ENCODE data around the gene ACR. TPM values are rescaled to one million over a fixed set of nuclear protein-coding genes. Genes with fewer than 3 reads are reported as not detected.
"Not testable (repeated sequence)": the region's sequence is repeated elsewhere in the genome, so short reads cannot be mapped to it uniquely, and the experiment has no call there.

ACR gene
- total and polyA plus RNA-seq, 2 of the 8 experiments (the other 6 are each of a cell fraction or from before 2014, with no cell fraction given) = 0.56 TPM; not detected in 1

DNA sequence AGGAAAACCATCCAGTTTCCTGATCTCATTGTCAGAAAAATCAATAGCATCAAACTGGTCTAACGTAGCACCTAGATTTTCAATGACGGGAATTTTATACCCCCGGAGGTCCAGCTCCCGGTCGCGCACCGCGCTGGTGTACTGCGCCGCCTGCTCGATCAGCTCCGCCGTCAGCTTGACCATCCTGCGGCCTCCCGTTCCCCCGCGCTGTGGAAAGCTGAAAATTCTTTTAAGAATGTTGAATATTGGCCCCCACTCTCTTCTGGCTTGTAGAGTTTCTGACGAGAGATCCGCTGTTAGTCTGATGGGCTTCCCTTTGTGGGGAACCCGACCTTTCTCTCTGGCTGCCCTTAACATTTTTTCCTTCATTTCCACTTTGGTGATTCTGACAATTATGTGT, 17.2 kb downstream of the ACR start:
- H3K27ac ChIP-seq (ENCODE audit: low read depth, low read length); FAIRE-seq; H4K5ac ChIP-seq (ENCODE audit: insufficient read length, low read depth, low read length); H3K4me3 ChIP-seq (ENCODE audit: extremely low read depth in 1 of 4, insufficient read depth in 2 of 4, low read depth in 3 of 4, low read length in 4 of 4); H2BK20ac ChIP-seq (ENCODE audit: low read length); H3K9ac ChIP-seq (replicated peaks in 1 of 4; ENCODE audit: extremely low read depth in 1 of 4, low read depth in 3 of 4, low read length in 3 of 4); H3K18ac ChIP-seq (ENCODE audit: extremely low read depth, low read length); H2BK5ac ChIP-seq (ENCODE audit: low read depth, low read length); H3K4me2 ChIP-seq (ENCODE audit: insufficient read depth in 1 of 2, low read depth in 2 of 2, low read length in 2 of 2); H3K56ac ChIP-seq (replicated peaks; ENCODE audit: insufficient read length, low read depth, low read length); H2AK5ac ChIP-seq (ENCODE audit: low read depth, low read length); H2BK15ac ChIP-seq (ENCODE audit: low read length); H4K91ac ChIP-seq (replicated peaks; ENCODE audit: insufficient read length, low read length); DNase-seq (ENCODE audit: low read depth in 1 of 2, low spot score in 2 of 2); H3K79me2 ChIP-seq (ENCODE audit: control insufficient read depth in 1 of 2, insufficient read depth in 2 of 2, low read length in 2 of 2); H3K23ac ChIP-seq (ENCODE audit: insufficient read length); POLR2A ChIA-PET (ENCODE audit: partially characterized antibody); H3K23me2 ChIP-seq (ENCODE audit: low read depth, low read length); H3K79me1 ChIP-seq (ENCODE audit: low read depth, low read length); H4K8ac ChIP-seq (ENCODE audit: extremely low read depth, insufficient read depth, low read length); H2BK120ac ChIP-seq (replicated peaks; ENCODE audit: low read depth, low read length); H2AFZ ChIP-seq (ENCODE audit: low read length); H3K9me3 ChIP-seq (ENCODE audit: insufficient read depth in 2 of 2, low read depth in 1 of 2, low read length in 1 of 2); H3K4ac ChIP-seq (replicated peaks; ENCODE audit: insufficient read length, low read depth, low read length); H3K36me3 ChIP-seq (ENCODE audit: control insufficient read depth in 2 of 4, insufficient read depth in 4 of 4, low read length in 3 of 4); CTCF ChIA-PET (ENCODE audit: partially characterized antibody); H3K14ac ChIP-seq (ENCODE audit: insufficient read length); H2BK12ac ChIP-seq (ENCODE audit: low read depth, low read length); H3K4me1 ChIP-seq (replicated peaks in 1 of 4; ENCODE audit: control insufficient read depth in 3 of 4, insufficient read depth in 4 of 4, low read length in 3 of 4); H4K20me1 ChIP-seq (replicated peaks in 1 of 2; ENCODE audit: control insufficient read depth in 1 of 2, insufficient read depth in 2 of 2, low read length in 2 of 2): not testable (repeated sequence)
- 93% methylated on average over 20 of the region's 20 CpGs; no CpG with 5 or more reads in 1 of the 2 experiments for WGBS, 2 experiments (ENCODE audit: extremely low coverage in 1 of 2, insufficient coverage in 1 of 2, insufficient read length in 1 of 2, insufficient replicate concordance in 2 of 2, low coverage in 1 of 2, low lambda C conversion rate in 2 of 2, missing lambda C conversion rate in 1 of 2)
- peaks cover 9 to 28% (median 22%) of the 10 kb centered on the region in 4 experiments for H3K27me3 ChIP-seq (replicated peaks in 1 of 4; ENCODE audit: control insufficient read depth in 3 of 4, extremely low read depth in 1 of 4, insufficient read depth in 3 of 4, low read length in 3 of 4)

DNA sequence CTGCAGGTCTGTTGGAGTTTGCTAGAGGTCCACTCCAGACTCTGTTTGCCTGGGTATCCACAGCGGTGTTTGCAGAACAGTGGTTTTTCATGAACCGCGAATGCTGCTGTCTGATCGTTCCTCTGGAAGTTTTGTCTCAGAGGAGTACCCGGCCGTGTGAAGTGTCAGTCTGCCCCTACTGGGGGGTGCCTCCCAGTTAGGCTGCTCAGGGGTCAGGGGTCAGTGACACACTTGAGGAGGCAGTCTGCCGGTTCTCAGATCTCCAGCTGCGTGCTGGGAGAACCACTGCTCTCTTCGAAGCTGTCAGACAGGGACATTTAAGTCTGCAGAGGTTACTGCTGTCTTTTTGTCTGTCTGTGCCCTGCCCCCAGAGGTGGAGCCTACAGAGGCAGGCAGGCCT, 18.4 kb downstream of the ACR start:
- not testable (repeated sequence) for FAIRE-seq
- 24% methylated on average over 6 of the region's 9 CpGs; no CpG with 5 or more reads in 1 of the 2 experiments for WGBS, 2 experiments (ENCODE audit: extremely low coverage in 1 of 2, insufficient coverage in 1 of 2, insufficient read length in 1 of 2, insufficient replicate concordance in 2 of 2, low coverage in 1 of 2, low lambda C conversion rate in 2 of 2, missing lambda C conversion rate in 1 of 2)
- H3K4me3 ChIP-seq (ENCODE audit: extremely low read depth in 1 of 4, insufficient read depth in 2 of 4, low read depth in 3 of 4, low read length in 4 of 4) = peak overlapping the region in 2 of 4 experiments; percentile 47 to 58; a peak in 2 of 8 replicates

More for the DNA sequence above, 18.4 kb downstream of the ACR start:
- H2BK20ac ChIP-seq (ENCODE audit: low read length); H3K9me3 ChIP-seq (ENCODE audit: insufficient read depth in 2 of 2, low read depth in 1 of 2, low read length in 1 of 2); H3K79me2 ChIP-seq (ENCODE audit: control insufficient read depth in 1 of 2, insufficient read depth in 2 of 2, low read length in 2 of 2); H3K14ac ChIP-seq (ENCODE audit: insufficient read length); CTCF ChIA-PET (ENCODE audit: partially characterized antibody); H3K36me3 ChIP-seq (ENCODE audit: control insufficient read depth in 2 of 4, insufficient read depth in 4 of 4, low read length in 3 of 4); H3K9ac ChIP-seq (replicated peaks in 1 of 4; ENCODE audit: extremely low read depth in 1 of 4, low read depth in 3 of 4, low read length in 3 of 4); H2AK5ac ChIP-seq (ENCODE audit: low read depth, low read length); H3K23ac ChIP-seq (ENCODE audit: insufficient read length); H3K23me2 ChIP-seq (ENCODE audit: low read depth, low read length); H4K20me1 ChIP-seq (replicated peaks in 1 of 2; ENCODE audit: control insufficient read depth in 1 of 2, insufficient read depth in 2 of 2, low read length in 2 of 2); H4K8ac ChIP-seq (ENCODE audit: extremely low read depth, insufficient read depth, low read length); H3K4me1 ChIP-seq (replicated peaks in 1 of 4; ENCODE audit: control insufficient read depth in 3 of 4, insufficient read depth in 4 of 4, low read length in 3 of 4); H2BK12ac ChIP-seq (ENCODE audit: low read depth, low read length); H2BK5ac ChIP-seq (ENCODE audit: low read depth, low read length); DNase-seq (ENCODE audit: low read depth in 1 of 2, low spot score in 2 of 2); POLR2A ChIA-PET (ENCODE audit: partially characterized antibody); H3K4ac ChIP-seq (replicated peaks; ENCODE audit: insufficient read length, low read depth, low read length); H2BK15ac ChIP-seq (ENCODE audit: low read length); H2AFZ ChIP-seq (ENCODE audit: low read length); H3K27ac ChIP-seq (ENCODE audit: low read depth, low read length); H4K5ac ChIP-seq (ENCODE audit: insufficient read length, low read depth, low read length); H4K91ac ChIP-seq (replicated peaks; ENCODE audit: insufficient read length, low read length); H2BK120ac ChIP-seq (replicated peaks; ENCODE audit: low read depth, low read length); H3K79me1 ChIP-seq (ENCODE audit: low read depth, low read length); H3K56ac ChIP-seq (replicated peaks; ENCODE audit: insufficient read length, low read depth, low read length); H3K18ac ChIP-seq (ENCODE audit: extremely low read depth, low read length): not testable (repeated sequence)
- Histone ChIP-seq H3K4me2 (ENCODE audit: insufficient read depth in 1 of 2, low read depth in 2 of 2, low read length in 2 of 2) (peak overlapping the region in 1 of 2 experiments; percentile 55; a peak in 1 of 4 replicates), H3K27me3 (replicated peaks in 1 of 4; ENCODE audit: control insufficient read depth in 3 of 4, extremely low read depth in 1 of 4, insufficient read depth in 3 of 4, low read length in 3 of 4) (peaks cover 9 to 31% (median 24%) of the 10 kb centered on the region in 4 experiments)

Measured in H1 (cell line).